ENCODE data around the gene CEP192. TPM values are rescaled to one million over a fixed set of nuclear protein-coding genes. Genes with fewer than 3 reads are reported as not detected.

CEP192 gene
- total RNA-seq, 2 donors from 2014 or later = 26.4 to 35.6 TPM

DNA sequence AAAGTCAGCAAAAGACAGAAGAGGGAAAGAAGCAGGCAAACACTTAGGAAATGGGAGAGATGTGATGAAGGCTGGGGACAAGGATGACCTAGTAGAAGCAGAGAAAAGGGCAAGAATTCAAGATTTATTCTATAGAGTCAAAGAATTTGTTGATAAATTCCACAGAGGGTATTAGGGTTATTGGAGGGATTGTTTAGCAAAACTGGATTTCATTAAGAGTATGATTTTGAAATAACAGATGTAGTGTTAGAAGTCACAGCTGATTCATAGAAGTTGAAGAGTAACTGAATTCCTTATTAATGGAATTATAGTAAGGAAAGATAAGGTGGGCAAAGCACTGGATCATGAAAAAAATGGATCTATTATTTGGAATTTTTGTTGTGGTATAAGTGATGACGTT, 48.6 kb downstream of the CEP192 start:
- no peaks in the 10 kb centered on the region for H3K9me3 Mint-ChIP-seq
- no CpG with 5 or more reads among the region's 1 CpG for WGBS, 2 experiments (ENCODE audit: insufficient coverage in 1 of 2, insufficient read length in 1 of 2)
- no peak overlapping the region for H3K27ac ChIP-seq (ENCODE audit: low read depth, low read length)
- H3K4me1 ChIP-seq (ENCODE audit: control insufficient read depth, insufficient read depth, low read length) = no peaks in the 10 kb centered on the region
- H3K27me3 Mint-ChIP-seq (ENCODE audit: insufficient read depth) = no peaks in the 10 kb centered on the region
- H3K27ac Mint-ChIP-seq = no peak overlapping the region
- TF ChIP-seq, protein P1, sequence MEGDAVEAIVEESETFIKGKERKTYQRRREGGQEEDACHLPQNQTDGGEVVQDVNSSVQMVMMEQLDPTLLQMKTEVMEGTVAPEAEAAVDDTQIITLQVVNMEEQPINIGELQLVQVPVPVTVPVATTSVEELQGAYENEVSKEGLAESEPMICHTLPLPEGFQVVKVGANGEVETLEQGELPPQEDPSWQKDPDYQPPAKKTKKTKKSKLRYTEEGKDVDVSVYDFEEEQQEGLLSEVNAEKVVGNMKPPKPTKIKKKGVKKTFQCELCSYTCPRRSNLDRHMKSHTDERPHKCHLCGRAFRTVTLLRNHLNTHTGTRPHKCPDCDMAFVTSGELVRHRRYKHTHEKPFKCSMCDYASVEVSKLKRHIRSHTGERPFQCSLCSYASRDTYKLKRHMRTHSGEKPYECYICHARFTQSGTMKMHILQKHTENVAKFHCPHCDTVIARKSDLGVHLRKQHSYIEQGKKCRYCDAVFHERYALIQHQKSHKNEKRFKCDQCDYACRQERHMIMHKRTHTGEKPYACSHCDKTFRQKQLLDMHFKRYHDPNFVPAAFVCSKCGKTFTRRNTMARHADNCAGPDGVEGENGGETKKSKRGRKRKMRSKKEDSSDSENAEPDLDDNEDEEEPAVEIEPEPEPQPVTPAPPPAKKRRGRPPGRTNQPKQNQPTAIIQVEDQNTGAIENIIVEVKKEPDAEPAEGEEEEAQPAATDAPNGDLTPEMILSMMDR (conservative IDR thresholded peaks at IDR 0.05) = no peak
- peaks cover 77% of the 10 kb centered on the region for H3K36me3 Mint-ChIP-seq (ENCODE audit: low read depth)
- no peaks in the 10 kb centered on the region for H3K27me3 ChIP-seq (ENCODE audit: control insufficient read depth, insufficient read depth, low read length, poor library complexity, severe bottlenecking)
- peaks cover 96% of the 10 kb centered on the region for H3K36me3 ChIP-seq (ENCODE audit: control insufficient read depth, insufficient read depth, low read length)
- H3K9ac ChIP-seq (ENCODE audit: extremely low read depth, low read length, poor library complexity, severe bottlenecking) = no peak overlapping the region
- no peaks in the 10 kb centered on the region for H3K4me1 Mint-ChIP-seq
- DNase-seq = no peak
- H3K4me3 ChIP-seq (ENCODE audit: low read length) = no peak overlapping the region
- H3K9me3 ChIP-seq (ENCODE audit: control insufficient read depth, low read length) = peaks cover 11% of the 10 kb centered on the region
- no peak overlapping the region for H3K4me3 Mint-ChIP-seq

DNA sequence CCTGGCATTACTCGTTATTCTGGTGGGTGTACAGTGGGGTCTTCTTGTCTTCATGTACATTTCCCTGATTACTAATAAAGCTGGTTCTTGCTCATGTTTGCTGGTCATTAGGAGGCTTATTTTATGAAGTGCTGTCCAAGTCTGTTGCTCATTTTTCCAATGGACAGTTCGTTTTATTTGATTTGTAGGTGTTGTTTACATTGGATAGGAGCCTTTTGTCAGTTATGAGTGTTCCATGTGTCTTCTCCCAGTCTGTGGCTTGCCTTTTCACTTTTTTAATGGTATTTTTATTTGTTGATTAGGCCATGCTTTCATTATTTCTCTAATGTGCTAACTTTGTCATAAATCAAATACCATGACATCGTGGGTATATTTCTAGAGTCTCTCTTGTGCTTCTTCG, 51.9 kb downstream of the CEP192 start:
- Mint-ChIP-seq H3K27ac (no peak overlapping the region), H3K4me1 (no peaks in the 10 kb centered on the region), H3K4me3 (no peak overlapping the region), H3K9me3 (no peaks in the 10 kb centered on the region), H3K27me3 (ENCODE audit: insufficient read depth) (no peaks in the 10 kb centered on the region), H3K36me3 (ENCODE audit: low read depth) (peaks cover 79% of the 10 kb centered on the region)
- Histone ChIP-seq H3K36me3 (ENCODE audit: control insufficient read depth, insufficient read depth, low read length) (peaks cover 92% of the 10 kb centered on the region), H3K9ac (ENCODE audit: extremely low read depth, low read length, poor library complexity, severe bottlenecking) (no peak overlapping the region), H3K27ac (ENCODE audit: low read depth, low read length) (no peak overlapping the region), H3K9me3 (ENCODE audit: control insufficient read depth, low read length) (peaks cover 22% of the 10 kb centered on the region), H3K4me1 (ENCODE audit: control insufficient read depth, insufficient read depth, low read length) (no peaks in the 10 kb centered on the region), H3K27me3 (ENCODE audit: control insufficient read depth, insufficient read depth, low read length, poor library complexity, severe bottlenecking) (no peaks in the 10 kb centered on the region), H3K4me3 (ENCODE audit: low read length) (no peak overlapping the region)
- TF ChIP-seq, protein P1 (conservative IDR thresholded peaks at IDR 0.05) = no peak
- 97 to 100% methylated on average over 2 to 4 of the region's 4 CpGs for WGBS, 2 experiments (ENCODE audit: insufficient coverage in 1 of 2, insufficient read length in 1 of 2)
- DNase-seq = no peak

DNA sequence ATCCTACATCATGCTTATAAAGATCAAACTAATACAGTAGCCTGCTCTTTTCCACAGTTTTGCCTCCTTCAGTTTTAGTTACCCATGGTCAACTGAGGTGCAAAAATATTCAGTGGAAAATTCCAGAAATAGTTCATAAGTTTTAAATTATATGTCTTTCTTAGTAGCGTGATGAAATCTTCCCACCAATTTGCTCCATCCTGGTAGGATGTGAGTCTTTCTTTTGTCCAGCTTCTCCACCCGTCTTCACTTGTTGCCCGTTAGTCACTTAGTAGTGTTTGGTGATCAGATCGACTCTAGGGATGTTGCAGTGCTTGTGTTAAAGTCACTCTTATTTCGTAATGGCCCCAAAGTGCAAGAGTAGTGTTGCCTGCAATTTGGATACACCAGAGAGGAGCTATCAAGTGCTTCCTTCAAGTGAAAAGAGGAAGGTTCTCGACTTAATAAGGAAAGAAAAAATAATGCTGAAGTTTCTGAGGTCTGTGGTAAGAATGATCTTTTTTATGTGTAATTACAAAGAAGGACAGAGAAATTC, 57.0 kb downstream of the CEP192 start:
- H3K36me3 Mint-ChIP-seq (ENCODE audit: low read depth) = peaks cover 72% of the 10 kb centered on the region
- 95 to 97% methylated on average over 6 of the region's 6 CpGs for WGBS, 2 experiments (ENCODE audit: insufficient coverage in 1 of 2, insufficient read length in 1 of 2)

More for the DNA sequence above, 57.0 kb downstream of the CEP192 start:
- H3K9me3 Mint-ChIP-seq = no peaks in the 10 kb centered on the region
- TF ChIP-seq, protein P1 (conservative IDR thresholded peaks at IDR 0.05) = no peak
- no peaks in the 10 kb centered on the region for H3K4me1 Mint-ChIP-seq
- Histone ChIP-seq H3K36me3 (ENCODE audit: control insufficient read depth, insufficient read depth, low read length) (peaks cover 94% of the 10 kb centered on the region), H3K4me1 (ENCODE audit: control insufficient read depth, insufficient read depth, low read length) (no peaks in the 10 kb centered on the region), H3K9ac (ENCODE audit: extremely low read depth, low read length, poor library complexity, severe bottlenecking) (no peak overlapping the region), H3K27ac (ENCODE audit: low read depth, low read length) (no peak overlapping the region), H3K4me3 (ENCODE audit: low read length) (no peak overlapping the region), H3K27me3 (ENCODE audit: control insufficient read depth, insufficient read depth, low read length, poor library complexity, severe bottlenecking) (no peaks in the 10 kb centered on the region), H3K9me3 (ENCODE audit: control insufficient read depth, low read length) (peaks cover 11% of the 10 kb centered on the region)
- H3K27me3 Mint-ChIP-seq (ENCODE audit: insufficient read depth) = no peaks in the 10 kb centered on the region
- no peak overlapping the region for H3K4me3 Mint-ChIP-seq
- no peak overlapping the region for H3K27ac Mint-ChIP-seq
- DNase-seq = no peak

Data from endodermal cell (in vitro differentiated cells).